T-helper 17 cell (primary cell): Measurements from ENCODE around the gene PEMT. TPM values are rescaled to one million over a fixed set of nuclear protein-coding genes. Genes with fewer than 3 reads are reported as not detected.

Source experiments
- ATAC-seq: fragments of 150-1000 bp; cut with Tn5 transposase; 2 replicates; pipeline ENCODE4 v1.10.0; 2021; ENCODE audit warnings: mild to moderate bottlenecking, moderate library complexity
- DNase-seq, 3 donors: peaks; one replicate each; pipeline versions ENCODE4 v3.0.0 to v3.0.0-alpha.2; 2020 to 2021
- H3K9me3 ChIP-seq: one replicate; pipeline ENCODE4 v1.7.0; 2013; ENCODE audit warnings: low read length, mild to moderate bottlenecking; ENCODE audit not compliant: control insufficient read depth, poor library complexity, severe bottlenecking
- H3K27ac Mint-ChIP-seq: one replicate; pipeline ENCODE4 v1.8.0; 2022; ENCODE audit warnings: mild to moderate bottlenecking, moderate library complexity, mixed read lengths
- H3K27me3 Mint-ChIP-seq: one replicate; pipeline ENCODE4 v1.8.0; 2022; ENCODE audit warnings: mixed read lengths
- H3K36me3 Mint-ChIP-seq: one replicate; pipeline ENCODE4 v1.8.0; 2022; ENCODE audit warnings: low read depth, mixed read lengths
- H3K4me1 Mint-ChIP-seq: one replicate; pipeline ENCODE4 v1.8.0; 2022; ENCODE audit warnings: mild to moderate bottlenecking, mixed read lengths
- H3K4me3 Mint-ChIP-seq: one replicate; pipeline ENCODE4 v1.8.0; 2022; ENCODE audit warnings: mild to moderate bottlenecking, moderate library complexity, mixed read lengths
- total RNA-seq, 4 donors: library from RNA in 2 of 4; stranded (reverse) in 2 of 4; gene quantifications; one replicate each; pipeline ENCODE4 v1.2.3 and lab custom pipeline; 2022 to 2026

PEMT gene
- total RNA-seq, 2 donors from 2014 or later: 13.8 to 14.8 TPM

GRCh38 chr17:17538417-17539391, 52.8 kb downstream of the PEMT start:
- no peaks in the 10 kb centered on the region for H3K27me3 Mint-ChIP-seq
- no peak overlapping the region for H3K4me3 Mint-ChIP-seq
- no peaks in the 10 kb centered on the region for H3K36me3 Mint-ChIP-seq
- no peak overlapping the region for H3K27ac Mint-ChIP-seq
- H3K9me3 ChIP-seq: no peaks in the 10 kb centered on the region
- no peak for ATAC-seq
- DNase-seq: no peak
- peaks cover 4% of the 10 kb centered on the region for H3K4me1 Mint-ChIP-seq

GRCh38 chr17:17537311-17538099, 54.0 kb downstream of the PEMT start:
- no peak overlapping the region for H3K4me3 Mint-ChIP-seq
- H3K4me1 Mint-ChIP-seq: peaks cover 4% of the 10 kb centered on the region
- H3K27me3 Mint-ChIP-seq: no peaks in the 10 kb centered on the region
- ATAC-seq: no peak
- H3K36me3 Mint-ChIP-seq: no peaks in the 10 kb centered on the region
- H3K27ac Mint-ChIP-seq: no peak overlapping the region
- no peaks in the 10 kb centered on the region for H3K9me3 ChIP-seq
- DNase-seq: no peak

DNA sequence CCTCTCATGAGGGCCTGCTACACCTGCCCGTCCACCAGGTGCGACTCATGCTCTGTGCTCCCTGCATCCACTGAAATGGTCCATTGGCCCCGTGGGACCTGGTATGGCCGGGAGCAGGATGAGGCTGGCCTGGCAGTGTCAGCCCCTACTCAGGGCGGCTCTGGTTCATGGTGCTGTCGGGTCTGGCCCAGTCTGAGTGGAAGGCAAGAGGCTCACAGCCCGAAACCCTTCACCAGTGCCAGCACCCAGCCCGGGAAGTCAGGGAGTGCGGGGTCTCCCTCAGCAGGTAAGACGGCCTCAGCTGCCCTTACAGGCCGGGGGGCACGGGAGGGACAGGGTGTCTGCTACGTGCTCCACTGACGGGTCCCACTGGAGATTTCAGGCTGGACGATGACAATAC, 54.8 kb downstream of the PEMT start:
- no peaks in the 10 kb centered on the region for H3K27me3 Mint-ChIP-seq
- DNase-seq: no peak
- H3K4me3 Mint-ChIP-seq: no peak overlapping the region
- H3K4me1 Mint-ChIP-seq: peaks cover 4% of the 10 kb centered on the region
- no peaks in the 10 kb centered on the region for H3K36me3 Mint-ChIP-seq
- H3K9me3 ChIP-seq: no peaks in the 10 kb centered on the region
- H3K27ac Mint-ChIP-seq: no peak overlapping the region
- ATAC-seq: no peak

DNA sequence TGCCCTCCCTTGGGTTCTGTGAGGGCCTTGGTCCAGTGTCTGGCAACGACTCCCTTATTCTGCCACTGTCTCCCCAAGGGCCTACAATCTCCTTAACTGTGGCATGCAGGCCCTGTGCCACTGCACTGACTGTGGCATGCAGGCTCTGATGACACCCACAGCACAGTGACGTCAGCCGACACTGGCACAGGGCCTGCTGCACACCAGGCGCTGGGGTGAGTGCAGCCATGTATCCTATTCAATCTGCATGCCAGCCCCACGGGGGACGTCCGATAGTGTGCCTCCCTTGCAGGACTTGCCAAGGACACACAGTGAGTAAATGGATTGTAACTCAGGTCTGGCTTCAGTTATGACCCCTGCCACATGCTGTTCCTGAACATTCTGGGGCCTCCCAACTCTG, 55.6 kb downstream of the PEMT start:
- no peaks in the 10 kb centered on the region for H3K36me3 Mint-ChIP-seq
- DNase-seq (no peak), ATAC-seq (no peak)
- H3K27ac Mint-ChIP-seq: no peak overlapping the region
- H3K27me3 Mint-ChIP-seq: no peaks in the 10 kb centered on the region
- H3K4me1 Mint-ChIP-seq: peaks cover 4% of the 10 kb centered on the region
- no peak overlapping the region for H3K4me3 Mint-ChIP-seq
- H3K9me3 ChIP-seq: no peaks in the 10 kb centered on the region

DNA sequence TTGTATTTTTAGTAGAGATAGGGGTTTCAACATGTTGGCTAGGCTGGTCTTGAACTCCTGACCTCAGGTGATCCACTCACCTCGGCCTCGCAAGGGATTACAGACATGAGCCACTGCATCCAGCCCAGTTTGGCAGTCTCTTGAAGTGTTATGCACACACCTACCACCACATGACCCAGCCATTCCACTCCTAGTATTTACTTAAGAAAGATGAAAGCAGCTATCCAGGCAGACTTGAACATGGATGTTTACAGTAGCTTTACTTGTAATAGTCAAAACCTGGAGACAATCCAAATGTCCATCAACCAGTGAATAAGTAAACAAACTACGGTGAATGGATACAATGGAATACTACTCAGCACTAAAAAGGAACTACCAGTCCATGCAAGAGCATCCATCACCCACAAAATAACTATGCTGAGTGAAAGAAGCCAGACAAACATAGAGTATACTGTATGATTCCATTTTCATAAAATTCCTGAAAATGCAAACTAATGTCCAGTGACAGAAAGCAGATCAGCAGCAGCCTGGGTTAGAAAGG, 57.5 kb downstream of the PEMT start:
- no peaks in the 10 kb centered on the region for H3K9me3 ChIP-seq
- DNase-seq: no peak
- H3K4me3 Mint-ChIP-seq: no peak overlapping the region
- no peak for ATAC-seq
- H3K27ac Mint-ChIP-seq: no peak overlapping the region
- H3K27me3 Mint-ChIP-seq: no peaks in the 10 kb centered on the region
- H3K36me3 Mint-ChIP-seq: no peaks in the 10 kb centered on the region
- H3K4me1 Mint-ChIP-seq: peaks cover 2% of the 10 kb centered on the region

DNA sequence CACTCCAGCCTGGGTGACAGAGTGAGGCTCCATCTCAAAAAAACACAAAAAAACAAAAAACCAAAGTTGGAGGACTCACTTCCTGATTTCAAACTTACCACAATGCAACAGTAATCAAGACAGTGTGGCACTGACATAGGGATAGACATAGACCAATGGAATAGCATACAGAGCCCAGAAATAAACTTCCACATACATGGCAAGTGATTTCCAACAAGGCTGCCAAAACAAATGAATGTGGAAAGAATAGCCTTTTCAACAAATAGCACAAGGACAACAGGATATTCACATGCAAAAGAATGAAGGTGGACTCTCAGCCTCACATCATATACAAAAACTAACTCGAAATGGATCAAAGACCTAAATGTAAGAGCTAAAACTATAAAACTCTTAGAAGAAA, 58.5 kb downstream of the PEMT start:
- ATAC-seq: no peak
- H3K4me3 Mint-ChIP-seq: no peak overlapping the region
- no peak for DNase-seq
- peaks cover 2% of the 10 kb centered on the region for H3K4me1 Mint-ChIP-seq
- H3K27me3 Mint-ChIP-seq: no peaks in the 10 kb centered on the region
- no peaks in the 10 kb centered on the region for H3K36me3 Mint-ChIP-seq
- H3K27ac Mint-ChIP-seq: no peak overlapping the region
- H3K9me3 ChIP-seq: no peaks in the 10 kb centered on the region

- no peak for ATAC-seq
- no peak for DNase-seq
- no peaks in the 10 kb centered on the region for H3K9me3 ChIP-seq
- H3K27me3 Mint-ChIP-seq: no peaks in the 10 kb centered on the region
- no peak overlapping the region for H3K4me3 Mint-ChIP-seq
- no peak overlapping the region for H3K27ac Mint-ChIP-seq
- H3K4me1 Mint-ChIP-seq: peaks cover 2% of the 10 kb centered on the region
- H3K36me3 Mint-ChIP-seq: no peaks in the 10 kb centered on the region
Observed at GRCh38 chr17:17531156-17531555, 60.4 kb downstream of the PEMT start.

DNA sequence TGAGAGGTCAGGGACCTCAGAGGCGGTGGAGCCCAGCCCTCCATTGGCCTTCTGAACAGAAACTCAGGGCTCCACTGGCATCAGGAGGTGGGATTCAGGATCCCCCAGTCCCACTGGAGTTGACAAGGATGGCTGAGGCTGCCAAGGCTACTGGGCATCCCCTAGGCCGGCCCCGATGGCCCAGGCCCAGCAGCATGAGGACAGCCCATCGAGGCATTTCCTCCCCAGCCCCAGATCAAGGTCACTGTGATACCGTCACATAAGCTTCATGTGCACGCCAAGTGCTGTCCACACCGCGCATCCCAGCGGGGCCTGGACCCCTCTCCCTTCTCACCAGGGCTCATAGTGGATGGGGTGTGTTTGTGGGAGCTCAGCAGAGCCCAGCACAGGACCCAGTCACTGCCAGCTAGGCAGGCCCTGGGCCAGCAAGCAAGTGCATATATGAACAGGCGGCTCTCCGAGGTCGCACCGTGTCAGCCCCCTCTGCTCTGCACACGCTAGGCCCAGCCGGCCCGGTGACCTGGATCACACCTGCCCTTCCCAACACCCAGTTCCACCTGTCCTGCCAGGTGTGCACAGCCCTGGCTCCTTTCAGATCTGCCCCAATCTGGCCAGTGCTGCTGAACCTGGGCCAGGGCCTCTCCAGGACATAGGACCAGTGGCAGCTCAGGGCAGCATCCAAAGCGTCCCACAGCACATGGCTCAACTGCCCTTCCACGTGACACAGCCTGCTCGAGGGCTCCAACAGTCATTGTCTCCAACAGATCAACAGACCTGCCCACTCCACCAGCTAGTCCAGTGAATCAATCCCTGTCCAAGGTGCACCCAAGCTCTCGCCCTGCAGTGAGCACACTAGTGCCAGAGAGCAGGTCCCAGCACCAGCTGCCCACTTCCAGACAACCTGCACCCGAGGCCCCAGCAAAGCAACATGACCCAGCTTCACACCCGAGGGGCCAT, 62.5 kb downstream of the PEMT start:
- DNase-seq (no peak), ATAC-seq (no peak)
- no peaks in the 10 kb centered on the region for H3K9me3 ChIP-seq
- Mint-ChIP-seq H3K36me3 (peaks cover 2% of the 10 kb centered on the region), H3K27me3 (no peaks in the 10 kb centered on the region), H3K27ac (no peak overlapping the region), H3K4me3 (no peak overlapping the region), H3K4me1 (peaks cover 2% of the 10 kb centered on the region)

- Mint-ChIP-seq H3K4me1 (peaks cover 2% of the 10 kb centered on the region), H3K27me3 (no peaks in the 10 kb centered on the region), H3K4me3 (no peak overlapping the region), H3K36me3 (peaks cover 2% of the 10 kb centered on the region), H3K27ac (no peak overlapping the region)
- ATAC-seq (no peak), DNase-seq (no peak)
- H3K9me3 ChIP-seq: no peaks in the 10 kb centered on the region
Observed at GRCh38 chr17:17527956-17528500, 63.5 kb downstream of the PEMT start.

DNA sequence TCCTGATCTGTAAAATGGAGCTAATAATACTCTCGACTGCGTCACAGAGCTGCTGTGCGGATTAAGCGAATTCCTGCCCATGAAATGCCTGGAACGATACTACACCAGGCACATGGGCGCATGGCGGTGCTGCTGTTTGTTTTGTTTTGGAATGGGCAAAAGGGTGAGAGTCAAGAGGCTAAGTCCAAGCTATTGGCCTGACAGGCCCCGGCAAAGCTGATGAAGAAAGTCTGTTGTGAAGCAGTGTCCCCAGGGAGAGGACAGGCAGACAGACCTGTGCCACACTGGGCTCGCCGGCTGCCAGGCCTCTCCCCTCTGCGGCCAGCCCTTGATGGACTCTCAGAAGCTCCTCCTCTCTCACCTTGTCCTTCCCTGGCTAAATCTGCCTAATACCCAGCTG, 64.0 kb downstream of the PEMT start:
- Mint-ChIP-seq H3K27ac (no peak overlapping the region), H3K4me3 (no peak overlapping the region), H3K4me1 (peaks cover 2% of the 10 kb centered on the region), H3K36me3 (peaks cover 2% of the 10 kb centered on the region), H3K27me3 (no peaks in the 10 kb centered on the region)
- DNase-seq (no peak), ATAC-seq (no peak)
- H3K9me3 ChIP-seq: no peaks in the 10 kb centered on the region

DNA sequence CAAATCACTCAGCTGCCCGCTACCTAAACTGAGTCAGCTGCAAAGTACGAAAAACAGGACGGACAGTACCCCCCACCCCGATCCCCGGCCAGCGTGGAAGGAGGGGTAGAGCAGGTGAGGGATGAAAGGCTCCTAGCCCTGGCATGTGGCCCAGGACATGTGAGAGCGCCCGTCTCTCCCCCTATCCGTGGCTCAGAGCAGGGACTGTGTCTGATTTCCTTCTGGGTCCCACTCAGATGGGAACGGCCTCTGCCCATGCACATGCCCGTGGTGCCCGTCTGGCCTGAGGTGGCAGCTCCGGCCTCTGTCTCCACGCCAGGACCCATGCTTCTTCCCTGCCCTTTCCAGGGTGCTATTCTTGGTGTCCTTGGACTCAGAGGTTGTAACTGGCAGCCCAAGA, 65.1 kb downstream of the PEMT start:
- peaks cover 2% of the 10 kb centered on the region for H3K4me1 Mint-ChIP-seq
- H3K27me3 Mint-ChIP-seq: no peaks in the 10 kb centered on the region
- H3K9me3 ChIP-seq: no peaks in the 10 kb centered on the region
- peaks cover 2% of the 10 kb centered on the region for H3K36me3 Mint-ChIP-seq
- ATAC-seq (no peak), DNase-seq (no peak)
- H3K27ac Mint-ChIP-seq: no peak overlapping the region
- no peak overlapping the region for H3K4me3 Mint-ChIP-seq

GRCh38 chr17:17525956-17526355, 65.6 kb downstream of the PEMT start:
- Mint-ChIP-seq H3K36me3 (peaks cover 2% of the 10 kb centered on the region), H3K4me1 (peaks cover 2% of the 10 kb centered on the region), H3K27ac (no peak overlapping the region), H3K27me3 (no peaks in the 10 kb centered on the region), H3K4me3 (no peak overlapping the region)
- DNase-seq (no peak), ATAC-seq (no peak)
- no peaks in the 10 kb centered on the region for H3K9me3 ChIP-seq
